Right cardiac atrium (tissue), 5 donors: ENCODE measurements around the gene TPRA1. TPM values are rescaled to one million over a fixed set of nuclear protein-coding genes. Genes with fewer than 3 reads are reported as not detected.

Source experiments
- ATAC-seq, 2 donors: fragments of 200-7000 bp; cut with Tn5 transposase; one replicate each; pipeline versions ENCODE4 v1.8.0 to v1.9.1; 2020; ENCODE audit warnings: moderate library complexity in 2 of 2, mild to moderate bottlenecking in 1 of 2
- DNase-seq, 3 donors: peaks; one replicate each; pipeline ENCODE4 v3.0.0-alpha.2; 2020
- H3K27ac ChIP-seq: one replicate; pipeline ENCODE4 v1.5.1; 2013; ENCODE audit warnings: mild to moderate bottlenecking, low read length, control low read depth, moderate library complexity
- H3K27me3 ChIP-seq: one replicate; pipeline ENCODE4 v1.6.1; 2013; ENCODE audit not compliant: control insufficient read depth, insufficient read depth
- H3K4me1 ChIP-seq: one replicate; pipeline ENCODE4 v1.6.1; 2013; ENCODE audit warnings: low read length; ENCODE audit not compliant: control insufficient read depth, insufficient read depth
- H3K4me3 ChIP-seq: one replicate; pipeline ENCODE4 v1.5.1; 2013; ENCODE audit warnings: low read length, control low read depth
- H3K9me3 ChIP-seq: one replicate; pipeline ENCODE4 v1.6.1; 2013; ENCODE audit warnings: low read length; ENCODE audit not compliant: control insufficient read depth
- WGBS: extraction: QIAGEN DNeasy Blood & Tissue Kit; methylation state at CpG from one replicate; pipeline ENCODE4 v1.1.7; 2013; 5-methylcytosine and 5-hydroxymethylcytosine counted together
- intact Hi-C, 4 donors: fragments of 100-400 bp; cut with DNase I; formaldehyde crosslinking; loops; one replicate each; pipeline versions ENCODE4 v1.11.0 to v1.14.0; 2022 to 2023
- polyA plus RNA-seq: library from polyadenylated mRNA; stranded (reverse); fragments of 200-250 nt; gene quantifications from one replicate; pipeline ENCODE4 v1.2.3, GENCODE V29; 2013
- total RNA-seq, 4 donors: library from RNA; stranded (reverse); fragmentation: NEBNext Ultra II Directional; extraction: Animal tissue kit (Norgen Biotek cat#: 25700); gene quantifications; one replicate each; pipeline ENCODE4 v1.2.1, GENCODE V29; 2021
- donor health status: healthy with polysubstance abuse.
- donor health status: DM: no; HTN: yes; CAD: no.
- donor health status: DM: no; HTN: no; CAD: no.
- donor health status: DM: no; HTN: yes; CAD: no; lungs with severe emphysema.
- donor health status: DM: yes; HTN: yes; CAD: no.

The TPRA1 gene
- total and polyA plus RNA-seq, 5 donors, result 17.9 to 23.7 (median 19.2) TPM

- no peaks in the 10 kb centered on the region for H3K9me3 ChIP-seq
- peaks cover 17% of the 10 kb centered on the region for H3K4me1 ChIP-seq
- WGBS, result 9% methylated on average over 12 of the region's 12 CpGs
- intact Hi-C loops, result no loop called here
- ATAC-seq (no peak), DNase-seq (peak in 1 of 3 donors; percentile 53)
- H3K27ac ChIP-seq, result no peak overlapping the region
- peak overlapping the region; percentile 75 for H3K4me3 ChIP-seq
- no peaks in the 10 kb centered on the region for H3K27me3 ChIP-seq
These were observed 1.5 kb downstream of the TPRA1 start for GRCh38 chr3:127588806-127589577.

- WGBS, result 66% methylated on average over 4 of the region's 4 CpGs
- H3K4me1 ChIP-seq, result peaks cover 17% of the 10 kb centered on the region
These were observed 2.7 kb downstream of the TPRA1 start for GRCh38 chr3:127587876-127588275.

GRCh38 chr3:127585813-127586413 is 4.6 kb downstream of the TPRA1 start:
- intact Hi-C loops, result no loop called here
- WGBS, result 88% methylated on average over 6 of the region's 6 CpGs
- Histone ChIP-seq H3K9me3 (no peaks in the 10 kb centered on the region), H3K4me3 (no peak overlapping the region), H3K4me1 (peaks cover 17% of the 10 kb centered on the region), H3K27ac (no peak overlapping the region), H3K27me3 (no peaks in the 10 kb centered on the region)
- ATAC-seq (no peak), DNase-seq (peak in 1 of 3 donors; percentile 49)

More at GRCh38 chr3:127587876-127588275, 2.7 kb downstream of the TPRA1 start:
- H3K4me3 ChIP-seq, result no peak overlapping the region
- no peak overlapping the region for H3K27ac ChIP-seq
- H3K27me3 ChIP-seq, result no peaks in the 10 kb centered on the region
- no peak for ATAC-seq
- DNase-seq, result peak in 1 of 3 donors; percentile 57
- intact Hi-C loops, result no loop called here
- H3K9me3 ChIP-seq, result no peaks in the 10 kb centered on the region

- 66% methylated on average over 4 of the region's 4 CpGs for WGBS
- peaks cover 17% of the 10 kb centered on the region for H3K4me1 ChIP-seq
- intact Hi-C loops, result no loop called here
- DNase-seq (no peak), ATAC-seq (no peak)
- no peak overlapping the region for H3K27ac ChIP-seq
- H3K4me3 ChIP-seq, result no peak overlapping the region
- H3K9me3 ChIP-seq, result no peaks in the 10 kb centered on the region
- no peaks in the 10 kb centered on the region for H3K27me3 ChIP-seq
These were observed 5.2 kb downstream of the TPRA1 start for GRCh38 chr3:127585163-127585812.

- H3K4me3 ChIP-seq, result no peak overlapping the region
- WGBS, result 93% methylated on average over 6 of the region's 6 CpGs
- no peaks in the 10 kb centered on the region for H3K27me3 ChIP-seq
- H3K27ac ChIP-seq, result no peak overlapping the region
- DNase-seq (no peak), ATAC-seq (no peak)
- H3K9me3 ChIP-seq, result no peaks in the 10 kb centered on the region
- intact Hi-C loops, result no loop called here
- H3K4me1 ChIP-seq, result peaks cover 17% of the 10 kb centered on the region
These were observed 5.8 kb downstream of the TPRA1 start for GRCh38 chr3:127584734-127585133.

GRCh38 chr3:127580327-127581060 is 10.0 kb downstream of the TPRA1 start:
- Histone ChIP-seq H3K4me1 (peaks cover 7% of the 10 kb centered on the region), H3K27ac (no peak overlapping the region), H3K9me3 (no peaks in the 10 kb centered on the region), H3K4me3 (no peak overlapping the region), H3K27me3 (no peaks in the 10 kb centered on the region)
- 80% methylated on average over 11 of the region's 11 CpGs for WGBS
- DNase-seq (no peak), ATAC-seq (no peak)
- intact Hi-C loops, result no loop called here

GRCh38 chr3:127578802-127579201 is 11.7 kb downstream of the TPRA1 start:
- 95% methylated on average over 6 of the region's 6 CpGs for WGBS
- intact Hi-C loops, result loop anchor here in 1 of 4 donors (10.0 kb wide), 1 partner anchor 396 kb away; no protein-coding TSS in a partner anchor
- DNase-seq, result peak in 1 of 3 donors; percentile 47
- Histone ChIP-seq H3K4me3 (no peak overlapping the region), H3K9me3 (no peaks in the 10 kb centered on the region), H3K27me3 (no peaks in the 10 kb centered on the region), H3K4me1 (no peaks in the 10 kb centered on the region), H3K27ac (no peak overlapping the region)
- ATAC-seq, result no peak

- Histone ChIP-seq H3K4me1 (no peaks in the 10 kb centered on the region), H3K4me3 (no peak overlapping the region), H3K27ac (no peak overlapping the region), H3K9me3 (no peaks in the 10 kb centered on the region), H3K27me3 (no peaks in the 10 kb centered on the region)
- DNase-seq (no peak), ATAC-seq (no peak)
- WGBS, result 77% methylated on average over 2 of the region's 2 CpGs
- intact Hi-C loops, result loop anchor here in 1 of 4 donors (10.0 kb wide), 1 partner anchor 397 kb away; no protein-coding TSS in a partner anchor
These were observed 12.4 kb downstream of the TPRA1 start for GRCh38 chr3:127578168-127578567.

GRCh38 chr3:127577448-127577847 is 13.1 kb downstream of the TPRA1 start:
- intact Hi-C loops, result loop anchor here in 1 of 4 donors (10.0 kb wide), 1 partner anchor 397 kb away; no protein-coding TSS in a partner anchor
- Histone ChIP-seq H3K4me3 (no peak overlapping the region), H3K4me1 (no peaks in the 10 kb centered on the region), H3K27ac (no peak overlapping the region), H3K9me3 (no peaks in the 10 kb centered on the region), H3K27me3 (no peaks in the 10 kb centered on the region)
- 91% methylated on average over 7 of the region's 7 CpGs for WGBS
- DNase-seq (no peak), ATAC-seq (no peak)

- 39% methylated on average over 46 of the region's 46 CpGs for WGBS
- DNase-seq (peak; percentile 83 to 94 (median 93)), ATAC-seq (peak; percentile 80 to 81)
- H3K9me3 ChIP-seq, result no peaks in the 10 kb centered on the region
- H3K27ac ChIP-seq, result no peak overlapping the region
- H3K4me3 ChIP-seq, result no peak overlapping the region
- intact Hi-C loops, result loop anchor here in 1 of 4 donors (10.0 kb wide), 1 partner anchor 400 kb away; no protein-coding TSS in a partner anchor
- H3K4me1 ChIP-seq, result no peaks in the 10 kb centered on the region
- no peaks in the 10 kb centered on the region for H3K27me3 ChIP-seq
These were observed 15.4 kb downstream of the TPRA1 start for GRCh38 chr3:127574880-127575878.
